Spleen (tissue), 7 donors: ENCODE measurements around the gene GRB10.

Experiments
- CTCF ChIP-seq, 11 experiments: fragments of 200-600 bp in 7 of 11; fragments of 450-650 bp in 4 of 11; sonication (generic) in 4 of 11; IDR thresholded peaks in 8 of 11; conservative IDR thresholded peaks in 3 of 11; 1 replicate in 7 of 11; 2 replicates in 4 of 11; pipeline versions ENCODE4 v1.4.0 to v1.8.0; 2016 to 2021; ENCODE audit warnings: antibody characterized with exemption in 11 of 11, inconsistent platforms in 4 of 11, mild to moderate bottlenecking in 1 of 11
- POLR2A ChIP-seq, 3 donors: fragments of 450-650 bp; IDR thresholded peaks; one replicate each; pipeline ENCODE4 v1.5.1; 2017; ENCODE audit warnings: antibody characterized with exemption in 3 of 3, mild to moderate bottlenecking in 1 of 3
- POLR2AphosphoS5 ChIP-seq, 3 donors: sonication (generic); formaldehyde crosslinking; IDR thresholded peaks; one replicate each; pipeline ENCODE4 v1.5.1; 2017; ENCODE audit warnings: antibody characterized with exemption in 3 of 3
- donor health status: DM: no; HTN: no; CAD: no; lungs with moderate emphysema.
- donor health status: DM: no; HTN: no; CAD: no.
- donor health status: DM: no; HTN: no; CAD: no.

GRCh38 chr7:50828116-50828515, 45.4 kb upstream of the GRB10 start:
- TF ChIP-seq CTCF (IDR thresholded peaks at IDR 0.05 in 8 of 11, conservative IDR thresholded peaks at IDR 0.05 in 3 of 11) (no peak), POLR2AphosphoS5 (IDR thresholded peaks at IDR 0.05) (no peak), POLR2A (IDR thresholded peaks at IDR 0.05) (no peak)
